Urothelium cell line (cell line): ENCODE measurements around the gene RHEB.
A peak's percentile ranks its signal among the peaks of the same experiment; 100 is the strongest.

Experiments used
- DNase-seq: peaks from one replicate; pipeline ENCODE4 v3.0.0; 2011; ENCODE audit warnings: low spot score, mixed read lengths
- FAIRE-seq: peaks from 2 replicates; lab custom pipeline; 2011; peaks lifted over from hg19 to GRCh38; lab: Jason Lieb, UNC

RHEB gene

GRCh38 chr7:151435103-151435916, 84.4 kb downstream of the RHEB start:
- DNase-seq (no peak), FAIRE-seq (no peak)

- FAIRE-seq, result no peak
These were observed 85.1 kb downstream of the RHEB start for GRCh38 chr7:151434549-151434948.

GRCh38 chr7:151433721-151434400, 85.8 kb downstream of the RHEB start:
- DNase-seq (no peak), FAIRE-seq (no peak)

More at GRCh38 chr7:151434549-151434948, 85.1 kb downstream of the RHEB start:
- DNase-seq, result no peak

GRCh38 chr7:151432658-151433521, 86.8 kb downstream of the RHEB start:
- no peak for DNase-seq
- no peak for FAIRE-seq

GRCh38 chr7:151431768-151432311, 87.9 kb downstream of the RHEB start:
- FAIRE-seq, result no peak
- DNase-seq, result no peak

GRCh38 chr7:151431281-151431767, 88.4 kb downstream of the RHEB start:
- FAIRE-seq (no peak), DNase-seq (no peak)

GRCh38 chr7:151430391-151431205, 89.1 kb downstream of the RHEB start:
- no peak for FAIRE-seq

GRCh38 chr7:151429560-151430331, 89.9 kb downstream of the RHEB start:
- DNase-seq (no peak), FAIRE-seq (no peak)

More at GRCh38 chr7:151430391-151431205, 89.1 kb downstream of the RHEB start:
- DNase-seq, result no peak

- DNase-seq (no peak), FAIRE-seq (no peak)
These were observed 90.5 kb downstream of the RHEB start for GRCh38 chr7:151429237-151429559.

- no peak for FAIRE-seq
These were observed 91.1 kb downstream of the RHEB start for GRCh38 chr7:151428378-151429236.

GRCh38 chr7:151427705-151428377, 91.9 kb downstream of the RHEB start:
- FAIRE-seq (no peak), DNase-seq (no peak)

More at GRCh38 chr7:151428378-151429236, 91.1 kb downstream of the RHEB start:
- DNase-seq, result no peak

- DNase-seq (no peak), FAIRE-seq (no peak)
These were observed 92.6 kb downstream of the RHEB start for GRCh38 chr7:151426904-151427704.

- no peak for FAIRE-seq
- peak; percentile 61 for DNase-seq
These were observed 93.2 kb downstream of the RHEB start for GRCh38 chr7:151426441-151426903.

GRCh38 chr7:151425670-151426440, 93.8 kb downstream of the RHEB start:
- FAIRE-seq (no peak), DNase-seq (no peak)

GRCh38 chr7:151424799-151425198, 94.9 kb downstream of the RHEB start:
- no peak for FAIRE-seq
- DNase-seq, result no peak

- no peak for FAIRE-seq
- no peak for DNase-seq
These were observed 95.8 kb downstream of the RHEB start for GRCh38 chr7:151423936-151424335.
